ENCODE results near the gene PRPS1L1.

The PRPS1L1 gene

DNA sequence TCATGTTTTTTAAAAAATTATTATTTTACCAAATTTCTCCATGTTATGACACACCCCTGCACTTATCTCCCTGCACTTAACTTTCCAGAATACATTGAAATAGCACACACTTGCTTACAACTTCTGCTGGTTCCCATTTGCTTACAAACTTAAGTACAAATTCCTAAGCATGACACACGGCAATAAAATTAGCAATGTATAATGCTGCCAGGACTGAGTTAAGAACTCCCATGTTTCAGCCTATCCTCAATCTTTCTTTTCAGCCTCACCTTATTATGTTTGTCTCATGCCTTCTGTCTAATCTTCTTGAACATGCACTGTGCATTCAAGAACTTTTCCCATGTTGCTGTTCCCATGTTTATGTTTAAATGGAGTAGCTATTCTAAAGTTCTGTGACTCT, 40.8 kb downstream of the PRPS1L1 start:
- TF ChIP-seq, protein P1, sequence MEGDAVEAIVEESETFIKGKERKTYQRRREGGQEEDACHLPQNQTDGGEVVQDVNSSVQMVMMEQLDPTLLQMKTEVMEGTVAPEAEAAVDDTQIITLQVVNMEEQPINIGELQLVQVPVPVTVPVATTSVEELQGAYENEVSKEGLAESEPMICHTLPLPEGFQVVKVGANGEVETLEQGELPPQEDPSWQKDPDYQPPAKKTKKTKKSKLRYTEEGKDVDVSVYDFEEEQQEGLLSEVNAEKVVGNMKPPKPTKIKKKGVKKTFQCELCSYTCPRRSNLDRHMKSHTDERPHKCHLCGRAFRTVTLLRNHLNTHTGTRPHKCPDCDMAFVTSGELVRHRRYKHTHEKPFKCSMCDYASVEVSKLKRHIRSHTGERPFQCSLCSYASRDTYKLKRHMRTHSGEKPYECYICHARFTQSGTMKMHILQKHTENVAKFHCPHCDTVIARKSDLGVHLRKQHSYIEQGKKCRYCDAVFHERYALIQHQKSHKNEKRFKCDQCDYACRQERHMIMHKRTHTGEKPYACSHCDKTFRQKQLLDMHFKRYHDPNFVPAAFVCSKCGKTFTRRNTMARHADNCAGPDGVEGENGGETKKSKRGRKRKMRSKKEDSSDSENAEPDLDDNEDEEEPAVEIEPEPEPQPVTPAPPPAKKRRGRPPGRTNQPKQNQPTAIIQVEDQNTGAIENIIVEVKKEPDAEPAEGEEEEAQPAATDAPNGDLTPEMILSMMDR (conservative IDR thresholded peaks at IDR 0.05; ENCODE audit: low read length), result no peak
- DNase-seq (ENCODE audit: low read depth), result peak; percentile 87
- H3K4me3 ChIP-seq (ENCODE audit: low read length), result no peak overlapping the region

GRCh38 chr7:17985473-17986239, 42.0 kb downstream of the PRPS1L1 start:
- DNase-seq (ENCODE audit: low read depth), result no peak
- TF ChIP-seq, protein P1 (conservative IDR thresholded peaks at IDR 0.05; ENCODE audit: low read length), result no peak
- no peak overlapping the region for H3K4me3 ChIP-seq (ENCODE audit: low read length)

DNA sequence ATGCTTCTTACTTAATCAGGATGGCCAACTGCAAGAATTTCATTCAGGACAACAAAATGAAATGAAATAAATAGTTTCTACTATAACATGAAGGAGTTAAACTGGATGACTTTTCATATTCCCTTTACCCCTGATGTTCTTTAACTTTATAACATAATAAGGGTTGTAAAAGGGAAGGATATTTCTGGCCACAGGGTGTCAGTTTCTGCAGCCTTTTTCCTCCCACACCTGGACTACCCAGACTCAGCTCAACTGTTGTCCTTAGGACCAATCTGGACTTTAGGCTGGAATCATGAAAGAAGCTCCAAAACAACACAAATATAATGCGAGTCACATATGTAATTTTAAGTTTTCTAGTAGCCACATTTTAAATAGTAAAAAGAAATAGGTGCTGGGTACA, 43.4 kb downstream of the PRPS1L1 start:
- no peak overlapping the region for H3K4me3 ChIP-seq (ENCODE audit: low read length)
- DNase-seq (ENCODE audit: low read depth), result no peak
- TF ChIP-seq, protein P1 (conservative IDR thresholded peaks at IDR 0.05; ENCODE audit: low read length), result no peak

DNA sequence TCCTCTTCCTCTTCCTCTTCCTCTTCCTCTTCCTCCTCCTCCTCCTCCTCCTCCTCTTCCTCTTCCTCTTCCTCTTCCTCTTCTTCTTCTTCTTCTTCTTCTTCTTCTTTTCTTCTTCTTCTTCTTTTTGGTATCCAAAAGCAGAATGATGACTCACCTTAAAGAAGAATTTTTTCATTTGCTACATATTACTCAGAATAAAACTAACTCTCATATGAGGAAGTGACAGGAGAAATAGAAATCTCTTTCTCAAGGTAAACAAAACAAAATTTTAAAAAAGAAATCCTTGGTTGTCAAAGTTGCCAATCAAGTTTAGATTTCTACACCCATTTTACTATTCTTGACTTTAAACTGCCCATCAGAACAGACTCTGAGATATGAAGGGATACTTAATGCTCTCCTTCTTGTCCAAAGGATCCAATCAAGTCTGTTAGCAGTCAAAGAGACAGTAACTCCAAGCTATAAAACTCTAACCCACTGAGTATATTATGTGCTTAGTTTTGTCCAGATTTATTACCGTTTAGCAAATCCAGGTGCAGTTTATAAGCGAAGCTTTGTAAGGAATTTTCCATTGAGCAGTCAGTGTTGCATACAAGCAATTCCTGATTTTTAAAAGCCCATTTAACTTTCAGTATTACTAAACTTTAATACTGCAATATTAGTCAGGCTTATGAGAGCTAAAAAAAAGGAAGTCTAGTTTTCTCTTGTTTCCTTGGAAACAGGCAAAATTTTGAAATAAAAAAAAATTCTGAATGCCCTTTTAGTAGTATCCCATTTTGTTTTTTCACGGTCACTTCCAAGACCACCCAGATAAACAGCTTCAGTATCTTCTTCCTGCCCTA, 44.2 kb downstream of the PRPS1L1 start:
- TF ChIP-seq, protein P1 (conservative IDR thresholded peaks at IDR 0.05; ENCODE audit: low read length), result no peak
- no peak overlapping the region for H3K4me3 ChIP-seq (ENCODE audit: low read length)
- no peak for DNase-seq (ENCODE audit: low read depth)

DNA sequence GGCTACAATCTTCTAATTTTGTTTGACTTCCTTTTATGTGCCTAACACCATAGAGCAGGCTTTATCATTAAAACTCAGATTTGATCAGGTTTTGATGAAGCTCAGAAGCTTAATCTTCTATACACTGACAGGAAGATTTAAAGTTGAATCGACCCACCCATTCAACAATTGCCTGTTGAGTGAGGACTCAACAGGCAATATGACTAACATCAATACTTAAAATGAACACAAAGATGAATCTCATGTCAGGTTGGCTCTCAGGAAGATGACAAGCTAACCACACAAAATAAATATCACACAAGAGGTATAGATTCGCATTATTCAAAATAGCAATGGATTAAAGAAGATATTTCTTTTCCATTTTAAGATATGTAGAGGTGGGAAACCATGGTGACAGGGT, 50.7 kb downstream of the PRPS1L1 start:
- H3K4me3 ChIP-seq (ENCODE audit: low read length), result no peak overlapping the region
- TF ChIP-seq, protein P1 (conservative IDR thresholded peaks at IDR 0.05; ENCODE audit: low read length), result no peak
- no peak for DNase-seq (ENCODE audit: low read depth)

Data from AG10803 (cell line).